ENCODE results near the gene PHF20.

PHF20 gene

GRCh38 chr20:35910254-35910653, 138.4 kb downstream of the PHF20 start:
- Histone ChIP-seq H3K36me3 (ENCODE audit: insufficient read depth, low read length) (peaks cover 18% of the 10 kb centered on the region), H3K9me3 (ENCODE audit: low read length) (no peaks in the 10 kb centered on the region), H3K4me3 (ENCODE audit: low read depth in 1 of 2, low read length in 2 of 2) (no peak overlapping the region), H3K27ac (ENCODE audit: low read depth, low read length) (no peak overlapping the region), H3K27me3 (ENCODE audit: control insufficient read depth in 1 of 2, insufficient read depth in 2 of 2, low read length in 2 of 2) (no peaks in the 10 kb centered on the region), H3K4me1 (ENCODE audit: insufficient read depth, low read length) (no peaks in the 10 kb centered on the region), H3K9ac (ENCODE audit: low read length) (no peak overlapping the region)

DNA sequence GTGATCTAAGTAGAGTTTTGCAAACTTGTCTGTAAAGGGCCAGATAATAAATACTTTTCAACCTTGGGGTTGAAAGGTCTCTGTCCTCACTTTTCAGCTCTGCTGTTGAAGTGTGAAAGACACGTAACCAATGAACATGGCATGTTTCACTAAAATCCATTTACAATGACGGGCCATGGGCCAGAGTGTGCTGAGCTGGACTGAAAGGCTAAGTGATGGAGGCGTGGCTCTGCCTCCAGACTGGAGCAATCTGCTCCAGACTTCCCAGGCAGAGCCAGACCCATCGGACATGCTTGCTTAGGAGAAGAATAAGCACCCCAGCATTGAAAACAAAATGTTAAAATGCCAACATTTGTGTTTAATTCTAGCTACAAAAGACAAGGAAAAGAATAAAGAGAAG, 141.1 kb downstream of the PHF20 start:
- H3K4me1 ChIP-seq (ENCODE audit: insufficient read depth, low read length), result no peaks in the 10 kb centered on the region
- H3K9me3 ChIP-seq (ENCODE audit: low read length), result no peaks in the 10 kb centered on the region
- H3K27me3 ChIP-seq (ENCODE audit: control insufficient read depth in 1 of 2, insufficient read depth in 2 of 2, low read length in 2 of 2), result no peaks in the 10 kb centered on the region
- no peak overlapping the region for H3K9ac ChIP-seq (ENCODE audit: low read length)
- H3K27ac ChIP-seq (ENCODE audit: low read depth, low read length), result no peak overlapping the region
- H3K4me3 ChIP-seq (ENCODE audit: low read depth in 1 of 2, low read length in 2 of 2), result no peak overlapping the region
- peaks cover 30% of the 10 kb centered on the region for H3K36me3 ChIP-seq (ENCODE audit: insufficient read depth, low read length)

DNA sequence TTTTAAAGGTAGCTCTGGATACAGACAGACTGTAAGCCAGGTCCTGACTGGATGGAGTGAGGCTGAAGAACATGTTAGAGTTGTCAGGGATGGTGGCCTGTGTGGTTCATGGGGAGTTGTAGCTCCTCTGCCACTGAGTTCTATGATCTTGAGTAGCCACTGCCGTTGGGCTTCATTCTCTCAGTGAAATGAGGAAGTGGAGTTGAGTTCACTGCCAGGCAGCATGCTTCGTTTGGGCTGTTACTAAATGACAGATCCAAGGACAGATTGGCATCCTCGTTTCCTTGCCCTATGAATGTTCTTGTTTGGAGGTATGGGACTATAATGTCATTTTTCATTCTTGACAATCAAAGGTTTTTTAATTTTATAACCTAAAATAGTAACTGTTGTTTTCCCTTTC, 145.3 kb downstream of the PHF20 start:
- H3K4me3 ChIP-seq (ENCODE audit: low read depth in 1 of 2, low read length in 2 of 2), result no peak overlapping the region
- H3K36me3 ChIP-seq (ENCODE audit: insufficient read depth, low read length), result peaks cover 40% of the 10 kb centered on the region
- no peaks in the 10 kb centered on the region for H3K9me3 ChIP-seq (ENCODE audit: low read length)
- no peaks in the 10 kb centered on the region for H3K4me1 ChIP-seq (ENCODE audit: insufficient read depth, low read length)
- H3K9ac ChIP-seq (ENCODE audit: low read length), result no peak overlapping the region
- H3K27ac ChIP-seq (ENCODE audit: low read depth, low read length), result no peak overlapping the region
- H3K27me3 ChIP-seq (ENCODE audit: control insufficient read depth in 1 of 2, insufficient read depth in 2 of 2, low read length in 2 of 2), result no peaks in the 10 kb centered on the region

- Histone ChIP-seq H3K4me3 (ENCODE audit: low read depth in 1 of 2, low read length in 2 of 2) (no peak overlapping the region), H3K4me1 (ENCODE audit: insufficient read depth, low read length) (no peaks in the 10 kb centered on the region), H3K27ac (ENCODE audit: low read depth, low read length) (no peak overlapping the region), H3K27me3 (ENCODE audit: control insufficient read depth in 1 of 2, insufficient read depth in 2 of 2, low read length in 2 of 2) (no peaks in the 10 kb centered on the region), H3K36me3 (ENCODE audit: insufficient read depth, low read length) (peaks cover 37% of the 10 kb centered on the region), H3K9me3 (ENCODE audit: low read length) (no peaks in the 10 kb centered on the region), H3K9ac (ENCODE audit: low read length) (no peak overlapping the region)
Observed at GRCh38 chr20:35918021-35918420, 146.2 kb downstream of the PHF20 start.

GRCh38 chr20:35920523-35920922, 148.7 kb downstream of the PHF20 start:
- Histone ChIP-seq H3K4me1 (ENCODE audit: insufficient read depth, low read length) (no peaks in the 10 kb centered on the region), H3K36me3 (ENCODE audit: insufficient read depth, low read length) (peaks cover 22% of the 10 kb centered on the region), H3K27me3 (ENCODE audit: control insufficient read depth in 1 of 2, insufficient read depth in 2 of 2, low read length in 2 of 2) (no peaks in the 10 kb centered on the region), H3K9me3 (ENCODE audit: low read length) (no peaks in the 10 kb centered on the region), H3K9ac (ENCODE audit: low read length) (no peak overlapping the region), H3K27ac (ENCODE audit: low read depth, low read length) (no peak overlapping the region), H3K4me3 (ENCODE audit: low read depth in 1 of 2, low read length in 2 of 2) (no peak overlapping the region)

DNA sequence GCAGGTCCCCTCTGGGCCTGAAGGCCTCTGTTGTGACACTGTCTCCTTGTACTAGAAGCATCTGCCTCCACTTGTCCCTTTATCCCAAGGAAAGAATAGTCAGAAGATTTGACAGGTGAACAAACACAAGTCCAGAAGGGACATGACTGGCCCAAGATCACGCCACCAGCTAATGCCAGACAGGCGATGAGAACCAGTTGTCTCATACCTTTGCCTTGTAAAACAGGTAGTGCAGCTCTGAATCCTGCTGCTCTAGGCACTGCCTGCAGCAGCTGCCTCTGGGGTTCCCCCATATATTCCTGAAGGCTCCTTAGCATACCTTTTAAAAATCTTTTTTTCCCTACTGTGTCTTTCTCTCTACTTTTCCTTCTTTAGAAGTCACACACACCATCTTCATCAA, 157.5 kb downstream of the PHF20 start:
- Histone ChIP-seq H3K36me3 (ENCODE audit: insufficient read depth, low read length) (peaks cover 36% of the 10 kb centered on the region), H3K27ac (ENCODE audit: low read depth, low read length) (no peak overlapping the region), H3K9ac (ENCODE audit: low read length) (no peak overlapping the region)

GRCh38 chr20:35934050-35934449, 162.2 kb downstream of the PHF20 start:
- Histone ChIP-seq H3K9ac (ENCODE audit: low read length) (no peak overlapping the region), H3K4me3 (ENCODE audit: low read depth in 1 of 2, low read length in 2 of 2) (no peak overlapping the region), H3K36me3 (ENCODE audit: insufficient read depth, low read length) (peaks cover 34% of the 10 kb centered on the region)

More for the DNA sequence above, 157.5 kb downstream of the PHF20 start:
- Histone ChIP-seq H3K27me3 (ENCODE audit: control insufficient read depth in 1 of 2, insufficient read depth in 2 of 2, low read length in 2 of 2) (no peaks in the 10 kb centered on the region), H3K4me3 (ENCODE audit: low read depth in 1 of 2, low read length in 2 of 2) (no peak overlapping the region), H3K4me1 (ENCODE audit: insufficient read depth, low read length) (no peaks in the 10 kb centered on the region), H3K9me3 (ENCODE audit: low read length) (no peaks in the 10 kb centered on the region)

GRCh38 chr20:35939264-35939663, 167.4 kb downstream of the PHF20 start:
- Histone ChIP-seq H3K4me3 (ENCODE audit: low read depth in 1 of 2, low read length in 2 of 2) (no peak overlapping the region), H3K4me1 (ENCODE audit: insufficient read depth, low read length) (no peaks in the 10 kb centered on the region), H3K27me3 (ENCODE audit: control insufficient read depth in 1 of 2, insufficient read depth in 2 of 2, low read length in 2 of 2) (no peaks in the 10 kb centered on the region), H3K9me3 (ENCODE audit: low read length) (no peaks in the 10 kb centered on the region), H3K36me3 (ENCODE audit: insufficient read depth, low read length) (peaks cover 61% of the 10 kb centered on the region), H3K9ac (ENCODE audit: low read length) (no peak overlapping the region), H3K27ac (ENCODE audit: low read depth, low read length) (no peak overlapping the region)

More at GRCh38 chr20:35934050-35934449, 162.2 kb downstream of the PHF20 start:
- no peaks in the 10 kb centered on the region for H3K27me3 ChIP-seq (ENCODE audit: control insufficient read depth in 1 of 2, insufficient read depth in 2 of 2, low read length in 2 of 2)
- H3K9me3 ChIP-seq (ENCODE audit: low read length), result no peaks in the 10 kb centered on the region
- no peaks in the 10 kb centered on the region for H3K4me1 ChIP-seq (ENCODE audit: insufficient read depth, low read length)
- H3K27ac ChIP-seq (ENCODE audit: low read depth, low read length), result no peak overlapping the region

GRCh38 chr20:35941620-35942019, 169.8 kb downstream of the PHF20 start:
- Histone ChIP-seq H3K9me3 (ENCODE audit: low read length) (no peaks in the 10 kb centered on the region), H3K27ac (ENCODE audit: low read depth, low read length) (no peak overlapping the region), H3K9ac (ENCODE audit: low read length) (no peak overlapping the region), H3K36me3 (ENCODE audit: insufficient read depth, low read length) (peaks cover 55% of the 10 kb centered on the region), H3K4me1 (ENCODE audit: insufficient read depth, low read length) (no peaks in the 10 kb centered on the region), H3K4me3 (ENCODE audit: low read depth in 1 of 2, low read length in 2 of 2) (no peak overlapping the region), H3K27me3 (ENCODE audit: control insufficient read depth in 1 of 2, insufficient read depth in 2 of 2, low read length in 2 of 2) (no peaks in the 10 kb centered on the region)

- H3K4me1 ChIP-seq (ENCODE audit: insufficient read depth, low read length), result no peaks in the 10 kb centered on the region
- no peak overlapping the region for H3K9ac ChIP-seq (ENCODE audit: low read length)
- H3K9me3 ChIP-seq (ENCODE audit: low read length), result no peaks in the 10 kb centered on the region
- no peak overlapping the region for H3K27ac ChIP-seq (ENCODE audit: low read depth, low read length)
- peaks cover 57% of the 10 kb centered on the region for H3K36me3 ChIP-seq (ENCODE audit: insufficient read depth, low read length)
- no peaks in the 10 kb centered on the region for H3K27me3 ChIP-seq (ENCODE audit: control insufficient read depth in 1 of 2, insufficient read depth in 2 of 2, low read length in 2 of 2)
- no peak overlapping the region for H3K4me3 ChIP-seq (ENCODE audit: low read depth in 1 of 2, low read length in 2 of 2)
Observed at GRCh38 chr20:35942243-35942642, 170.4 kb downstream of the PHF20 start.

DNA sequence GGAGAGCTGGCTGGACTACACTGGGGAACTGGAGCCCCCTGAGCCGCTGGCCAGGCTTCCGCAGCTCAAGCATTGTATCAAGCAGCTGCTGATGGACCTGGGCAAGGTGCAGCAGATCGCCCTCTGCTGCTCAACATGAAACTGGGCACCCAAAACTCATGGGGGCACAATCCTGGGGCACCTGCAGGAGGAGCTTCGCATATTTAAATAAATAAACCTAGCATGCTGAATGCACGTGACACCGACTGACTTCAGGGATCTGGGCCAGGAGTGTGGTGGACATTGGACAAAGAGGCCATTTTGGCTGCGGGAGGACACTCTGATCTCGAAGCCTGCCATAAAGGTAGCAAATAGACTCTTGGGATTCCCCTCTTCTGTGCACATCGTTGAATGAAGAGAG, 175.7 kb downstream of the PHF20 start:
- H3K27ac ChIP-seq (ENCODE audit: low read depth, low read length), result no peak overlapping the region
- H3K9ac ChIP-seq (ENCODE audit: low read length), result no peak overlapping the region
- no peaks in the 10 kb centered on the region for H3K27me3 ChIP-seq (ENCODE audit: control insufficient read depth in 1 of 2, insufficient read depth in 2 of 2, low read length in 2 of 2)
- peaks cover 5% of the 10 kb centered on the region for H3K4me1 ChIP-seq (ENCODE audit: insufficient read depth, low read length)
- peaks cover 24% of the 10 kb centered on the region for H3K36me3 ChIP-seq (ENCODE audit: insufficient read depth, low read length)
- no peak overlapping the region for H3K4me3 ChIP-seq (ENCODE audit: low read depth in 1 of 2, low read length in 2 of 2)
- H3K9me3 ChIP-seq (ENCODE audit: low read length), result no peaks in the 10 kb centered on the region

- no peak overlapping the region for H3K27ac ChIP-seq (ENCODE audit: low read depth, low read length)
- H3K9ac ChIP-seq (ENCODE audit: low read length), result no peak overlapping the region
- H3K9me3 ChIP-seq (ENCODE audit: low read length), result no peaks in the 10 kb centered on the region
- no peak overlapping the region for H3K4me3 ChIP-seq (ENCODE audit: low read depth in 1 of 2, low read length in 2 of 2)
- peaks cover 10% of the 10 kb centered on the region for H3K4me1 ChIP-seq (ENCODE audit: insufficient read depth, low read length)
- no peaks in the 10 kb centered on the region for H3K27me3 ChIP-seq (ENCODE audit: control insufficient read depth in 1 of 2, insufficient read depth in 2 of 2, low read length in 2 of 2)
- H3K36me3 ChIP-seq (ENCODE audit: insufficient read depth, low read length), result peaks cover 24% of the 10 kb centered on the region
Observed at GRCh38 chr20:35947907-35948306, 176.1 kb downstream of the PHF20 start.

Measured in muscle layer of colon (tissue), 2 donors.